H1 (cell line): Measurements from ENCODE around the gene TRAPPC3. TPM values are rescaled to one million over a fixed set of nuclear protein-coding genes. Genes with fewer than 3 reads are reported as not detected.

ENCODE experiments used
- CTCF ChIA-PET: fragments of 300-600 bp; sonication (Branson Sonifier 250); formaldehyde crosslinking; loops from one replicate; lab custom pipeline; 2021; ENCODE audit not compliant: partially characterized antibody; lab: Charles Lee
- POLR2A ChIA-PET: fragments of 300-600 bp; sonication (Branson Sonifier 250); formaldehyde crosslinking; loops from one replicate; lab custom pipeline; 2021; ENCODE audit warnings: inconsistent platforms; ENCODE audit not compliant: partially characterized antibody; lab: Charles Lee
- DNase-seq, 2 experiments: peaks; one replicate each; pipeline versions ENCODE4 v3.0.0 to v3.0.0-alpha.2; 2010 to 2022; ENCODE audit warnings: low spot score in 2 of 2, low read depth in 1 of 2, mixed read lengths in 1 of 2
- FAIRE-seq: peaks from 2 replicates; lab custom pipeline; 2011; peaks lifted over from hg19 to GRCh38; lab: Jason Lieb, UNC
- H2AFZ ChIP-seq: 2 replicates; pipeline ENCODE4 v1.8.1; 2012; ENCODE audit warnings: low read length, inconsistent platforms
- H2AK5ac ChIP-seq: 2 replicates; pipeline ENCODE4 v1.6.1; 2013; ENCODE audit warnings: low read depth, low read length
- H2BK120ac ChIP-seq: replicated peaks from 2 replicates; pipeline ENCODE3; 2013; ENCODE audit warnings: low read depth, low read length, inconsistent platforms
- H2BK12ac ChIP-seq: 2 replicates; pipeline ENCODE4 v1.6.1; 2013; ENCODE audit warnings: low read depth, low read length
- H2BK15ac ChIP-seq: 2 replicates; pipeline ENCODE4 v1.6.1; 2013; ENCODE audit warnings: low read length
- H2BK20ac ChIP-seq: 2 replicates; pipeline ENCODE4 v1.6.1; 2013; ENCODE audit warnings: low read length
- H2BK5ac ChIP-seq: 2 replicates; pipeline ENCODE4 v1.6.1; 2013; ENCODE audit warnings: low read depth, low read length
- H3K14ac ChIP-seq: 2 replicates; pipeline ENCODE4 v1.6.1; 2013; ENCODE audit warnings: inconsistent platforms; ENCODE audit not compliant: insufficient read length
- H3K18ac ChIP-seq: 2 replicates; pipeline ENCODE4 v1.6.1; 2013; ENCODE audit warnings: low read length; ENCODE audit errors: extremely low read depth
- H3K23ac ChIP-seq: 2 replicates; pipeline ENCODE4 v1.6.1; 2013; ENCODE audit warnings: inconsistent platforms; ENCODE audit not compliant: insufficient read length
- H3K23me2 ChIP-seq: 2 replicates; pipeline ENCODE4 v1.6.1; 2013; ENCODE audit warnings: low read depth, low read length
- H3K27ac ChIP-seq: 2 replicates; pipeline ENCODE4 v1.6.1; 2011; ENCODE audit warnings: low read depth, low read length, inconsistent platforms
- H3K27me3 ChIP-seq, 4 experiments: replicated peaks in 1 of 4; 1 replicate in 1 of 4; 2 replicates in 3 of 4; pipeline versions ENCODE4 v1.6.1 to v1.8.1; 2011 to 2013; ENCODE audit warnings: low read length in 3 of 4, mild to moderate bottlenecking in 3 of 4, inconsistent platforms in 2 of 4, mixed read lengths in 2 of 4, moderate library complexity in 1 of 4; ENCODE audit not compliant: control insufficient read depth in 3 of 4, insufficient read depth in 3 of 4; ENCODE audit errors: extremely low read depth in 1 of 4
- H3K36me3 ChIP-seq, 4 experiments: 2 replicates each; pipeline versions ENCODE4 v1.6.1 to v1.8.1; 2011 to 2013; ENCODE audit warnings: mild to moderate bottlenecking in 4 of 4, low read length in 3 of 4, moderate library complexity in 2 of 4, control low read depth in 1 of 4, inconsistent platforms in 1 of 4; ENCODE audit not compliant: insufficient read depth in 4 of 4, control insufficient read depth in 2 of 4
- H3K4ac ChIP-seq: replicated peaks from 2 replicates; pipeline ENCODE3; 2013; ENCODE audit warnings: low read length, low read depth, mixed read lengths, inconsistent platforms; ENCODE audit not compliant: insufficient read length
- H3K4me1 ChIP-seq, 4 experiments: replicated peaks in 1 of 4; 1 replicate in 1 of 4; 2 replicates in 3 of 4; pipeline versions ENCODE4 v1.6.1 to v1.8.1; 2011 to 2013; ENCODE audit warnings: low read length in 3 of 4, inconsistent platforms in 2 of 4, mixed read lengths in 1 of 4; ENCODE audit not compliant: insufficient read depth in 4 of 4, control insufficient read depth in 3 of 4
- H3K4me2 ChIP-seq, 2 experiments: 2 replicates each; pipeline versions ENCODE4 v1.6.1 to v1.8.1; 2011 to 2013; ENCODE audit warnings: low read depth in 2 of 2, low read length in 2 of 2, control low read depth in 1 of 2, inconsistent platforms in 1 of 2, mild to moderate bottlenecking in 1 of 2; ENCODE audit not compliant: insufficient read depth in 1 of 2
- H3K4me3 ChIP-seq, 4 experiments: fragments of 200-600, 300-600 bp in 1 of 4; sonication (generic), shearing (Covaris generic), sonication (Bioruptor Twin) in 1 of 4; 2 replicates each; pipeline versions ENCODE4 v1.5.1 to v1.8.1; 2011 to 2016; ENCODE audit warnings: low read length in 4 of 4, low read depth in 3 of 4, control low read depth in 2 of 4, inconsistent platforms in 2 of 4, mild to moderate bottlenecking in 2 of 4, mixed read lengths in 1 of 4, moderate library complexity in 1 of 4; ENCODE audit not compliant: insufficient read depth in 2 of 4; ENCODE audit errors: extremely low read depth in 1 of 4
- H3K56ac ChIP-seq: replicated peaks from 2 replicates; pipeline ENCODE3; 2013; ENCODE audit warnings: low read depth, mild to moderate bottlenecking, mixed read lengths, low read length, inconsistent platforms; ENCODE audit not compliant: insufficient read length
- H3K79me1 ChIP-seq: 2 replicates; pipeline ENCODE4 v1.6.1; 2013; ENCODE audit warnings: low read depth, low read length, control low read depth
- H3K79me2 ChIP-seq, 2 experiments: 2 replicates each; pipeline versions ENCODE4 v1.6.1 to v1.8.1; 2012 to 2013; ENCODE audit warnings: low read length in 2 of 2, mild to moderate bottlenecking in 2 of 2, inconsistent platforms in 1 of 2; ENCODE audit not compliant: insufficient read depth in 2 of 2, control insufficient read depth in 1 of 2
- H3K9ac ChIP-seq, 4 experiments: replicated peaks in 1 of 4; 1 replicate in 1 of 4; 2 replicates in 3 of 4; pipeline versions ENCODE4 v1.6.1 to v1.8.1; 2011 to 2013; ENCODE audit warnings: low read depth in 3 of 4, low read length in 3 of 4, control low read depth in 2 of 4, mild to moderate bottlenecking in 2 of 4, moderate library complexity in 2 of 4, inconsistent platforms in 1 of 4; ENCODE audit errors: extremely low read depth in 1 of 4
- H3K9me3 ChIP-seq, 2 experiments: 2 replicates each; pipeline versions ENCODE4 v1.6.1 to v1.8.1; 2012 to 2013; ENCODE audit warnings: mild to moderate bottlenecking in 2 of 2, moderate library complexity in 2 of 2, control low read depth in 1 of 2, inconsistent platforms in 1 of 2, low read depth in 1 of 2, low read length in 1 of 2, mixed read lengths in 1 of 2; ENCODE audit not compliant: insufficient read depth in 2 of 2
- H4K20me1 ChIP-seq, 2 experiments: replicated peaks in 1 of 2; 2 replicates each; pipeline versions ENCODE3 to v1.8.1; 2011 to 2013; ENCODE audit warnings: inconsistent platforms in 2 of 2, low read length in 2 of 2, mild to moderate bottlenecking in 1 of 2; ENCODE audit not compliant: insufficient read depth in 2 of 2, control insufficient read depth in 1 of 2
- H4K5ac ChIP-seq: 2 replicates; pipeline ENCODE4 v1.6.1; 2013; ENCODE audit warnings: low read length, low read depth, mixed read lengths, inconsistent platforms; ENCODE audit not compliant: insufficient read length
- H4K8ac ChIP-seq: 2 replicates; pipeline ENCODE4 v1.8.0; 2013; ENCODE audit warnings: mild to moderate bottlenecking, moderate library complexity, low read length, inconsistent platforms; ENCODE audit not compliant: insufficient read depth; ENCODE audit errors: extremely low read depth
- H4K91ac ChIP-seq: replicated peaks from 2 replicates; pipeline ENCODE3; 2013; ENCODE audit warnings: low read length, mixed read lengths, inconsistent platforms; ENCODE audit not compliant: insufficient read length
- ASH2L ChIP-seq: fragments of 200-600, 300-600 bp; sonication (generic); IDR thresholded peaks from one replicate; pipeline ENCODE4 v1.7.1; 2017; ENCODE audit warnings: low read length
- ATF2 ChIP-seq: IDR thresholded peaks from 2 replicates; pipeline ENCODE4 v1.6.1; 2012; ENCODE audit warnings: low read length, inconsistent platforms
- HDAC6 ChIP-seq: IDR thresholded peaks from one replicate; pipeline ENCODE4 v1.7.1; 2012; ENCODE audit warnings: low read depth, mild to moderate bottlenecking, inconsistent platforms, low read length, moderate library complexity
- KDM1A ChIP-seq: fragments of 200-600, 300-600 bp; sonication (generic); IDR thresholded peaks from 2 replicates; pipeline ENCODE4 v1.7.1; 2016; ENCODE audit warnings: mild to moderate bottlenecking, low read length, borderline replicate concordance
- KDM4A ChIP-seq: IDR thresholded peaks from one replicate; pipeline ENCODE4 v1.7.1; 2012; ENCODE audit warnings: low read depth, mild to moderate bottlenecking, moderate library complexity, low read length, inconsistent platforms; ENCODE audit not compliant: severe bottlenecking
- TEAD4 ChIP-seq: IDR thresholded peaks from 2 replicates; pipeline ENCODE4 v1.6.1; 2012; ENCODE audit warnings: low read depth, low read length, inconsistent platforms, mixed read lengths
- USF2 ChIP-seq: IDR thresholded peaks from 2 replicates; pipeline ENCODE4 v1.6.1; 2011; ENCODE audit warnings: low read length, improper control_type of control experiment
- WGBS, 2 experiments: shearing (Covaris generic) in 1 of 2; methylation state at CpG; one replicate each; pipeline versions ENCODE4 v1.1.6 to v1.1.7; 2013 to 2015; ENCODE audit warnings: low lambda C conversion rate in 2 of 2, mixed read lengths in 2 of 2, inconsistent platforms in 1 of 2, low coverage in 1 of 2, missing lambda C conversion rate in 1 of 2; ENCODE audit not compliant: insufficient replicate concordance in 2 of 2, insufficient coverage in 1 of 2, insufficient read length in 1 of 2; ENCODE audit errors: extremely low coverage in 1 of 2, missing lambda C conversion rate in 1 of 2; 5-methylcytosine and 5-hydroxymethylcytosine counted together
- polyA plus RNA-seq, 7 experiments: library from polyadenylated mRNA; depleted of rRNA in 3 of 7; stranded (reverse) in 5 of 7; unstranded in 2 of 7; fragments of >200 nt in 5 of 7; fragments of 200-250 nt in 2 of 7; gene quantifications; 1 replicate in 5 of 7; 2 replicates in 1 of 7; 4 replicates in 1 of 7; pipeline versions ENCODE4 v1.2.1 to v1.2.3, GENCODE V29; 2011 to 2013; ENCODE audit warnings: missing spikeins in 2 of 7, mixed read lengths in 2 of 7
- total RNA-seq: library from RNA; stranded (reverse); fragmentation: NEBNext Ultra II Directional; extraction: Animal tissue kit (Norgen Biotek cat#: 25700); gene quantifications from 2 replicates; pipeline ENCODE4 v1.2.1, GENCODE V29; 2021

TRAPPC3 gene
- total and polyA plus RNA-seq, 2 of the 8 experiments (the other 6 are each of a cell fraction or from before 2014, with no cell fraction given): 47.8 to 51.0 TPM

GRCh38 chr1:36126005-36126716 is 23.1 kb downstream of the TRAPPC3 start:
- CTCF ChIA-PET: interaction anchor here (0.6 kb wide), 1 partner anchor 54 kb away, joined by 4 read pairs; no protein-coding TSS in a partner anchor
- peak overlapping the region; percentile 66 for H3K4ac ChIP-seq
- H2BK15ac ChIP-seq: peak overlapping the region; percentile 61; the same call in 1 of the 2 replicates
- 77% methylated on average over 21 of the region's 21 CpGs; no CpG with 5 or more reads in 1 of the 2 experiments for WGBS, 2 experiments
- H3K14ac ChIP-seq: no peak overlapping the region
- peaks cover 16% of the 10 kb centered on the region; the same call in 1 of the 2 replicates for H3K23me2 ChIP-seq
- no peaks in the 10 kb centered on the region for H3K9me3 ChIP-seq
- H3K4me3 ChIP-seq: peak overlapping the region in 2 of 4 experiments; percentile 29 to 62; a peak in 2 of 8 replicates
- peak overlapping the region; percentile 58 for H4K8ac ChIP-seq
- H3K4me1 ChIP-seq: peaks cover 0 to 11% (median 5%) of the 10 kb centered on the region in 4 experiments; a peak in 5 of 7 replicates
- H3K56ac ChIP-seq: peak overlapping the region; percentile 40
- H4K5ac ChIP-seq: no peak overlapping the region
- H2AFZ ChIP-seq: no peak overlapping the region
- no peak for DNase-seq
- H4K20me1 ChIP-seq: peaks cover 0 to 5% of the 10 kb centered on the region in 2 experiments
- no peaks in the 10 kb centered on the region for H3K36me3 ChIP-seq
- H2BK12ac ChIP-seq: peak overlapping the region; percentile 87; the same call in 1 of the 2 replicates
- H3K27ac ChIP-seq: no peak overlapping the region
- no peak overlapping the region for H3K23ac ChIP-seq
- peaks cover 16 to 38% (median 30%) of the 10 kb centered on the region in 4 experiments for H3K27me3 ChIP-seq
- FAIRE-seq: no peak
- peak overlapping the region; percentile 47; the same call in 1 of the 2 replicates for H2BK5ac ChIP-seq
- peak overlapping the region; percentile 72 for H2BK20ac ChIP-seq
- peak overlapping the region; percentile 40 to 78; a peak in 3 of 4 replicates for H3K4me2 ChIP-seq
- peak overlapping the region; percentile 53; the same call in 1 of the 2 replicates for H2AK5ac ChIP-seq
- no peak overlapping the region for H3K9ac ChIP-seq
- POLR2A ChIA-PET: interaction anchor here (1.0 kb wide), 1 partner anchor 11 kb away, joined by 3 read pairs; no protein-coding TSS in a partner anchor
- H3K18ac ChIP-seq: 0 out of 2 replicates have a peak overlapping the region, but pooled peaks have one; percentile 90
- peak overlapping the region; percentile 79 for H4K91ac ChIP-seq
- H2BK120ac ChIP-seq: no peak overlapping the region
- H3K79me2 ChIP-seq: no peaks in the 10 kb centered on the region
- H3K79me1 ChIP-seq: no peaks in the 10 kb centered on the region
- TF ChIP-seq TEAD4: no peak
- no peak for TF ChIP-seq KDM1A
- TF ChIP-seq ATF2: no peak
- no peak for TF ChIP-seq ASH2L
- no peak for TF ChIP-seq USF2
- TF ChIP-seq HDAC6: no peak
- no peak for TF ChIP-seq KDM4A
